ENCODE measurements around the gene EMC9. TPM values are rescaled to one million over a fixed set of nuclear protein-coding genes. Genes with fewer than 3 reads are reported as not detected.
A peak's percentile ranks its signal among the peaks of the same experiment; 100 is the strongest.

EMC9 gene
- total and polyA plus RNA-seq, 8 donors: 13.5 to 24.3 (median 22.5) TPM

GRCh38 chr14:24171422-24172260 is 30.2 kb upstream of the EMC9 start, which contains the start of gene REC8:
Gene REC8 (plus strand): TSS chr14:24172080. CDS start chr14:24172553, 473 bp downstream.
- H3K27ac ChIP-seq: no peak within 1 kb of the TSS
- no peak for TF ChIP-seq CTCF (IDR thresholded peaks at IDR 0.05)
- H3K36me3 ChIP-seq: peaks cover 0 to 87% of the 10 kb centered on the region in 2 donors
- no peaks in the 10 kb centered on the region for H3K27me3 ChIP-seq
- peaks cover 0 to 30% of the 10 kb centered on the region in 2 donors for H3K4me1 ChIP-seq
- intact Hi-C loops (cut with DNase I): no loop called here
- no peaks in the 10 kb centered on the region for H3K9me3 ChIP-seq
- peak; percentile 94 for ATAC-seq
- peak; percentile 61 to 93 (median 87) for DNase-seq
- peak within 1 kb of the TSS; percentile 16 to 34 for H3K4me3 ChIP-seq

GRCh38 chr14:24167469-24168114 is 26.2 kb upstream of the EMC9 start:
- ATAC-seq: no peak
- H3K9me3 ChIP-seq: no peaks in the 10 kb centered on the region
- peaks cover 0 to 87% of the 10 kb centered on the region in 2 donors for H3K36me3 ChIP-seq
- DNase-seq: no peak
- intact Hi-C loops (cut with DNase I): no loop called here
- H3K27ac ChIP-seq: peak overlapping the region in 1 of 2 donors; percentile 74
- H3K4me1 ChIP-seq: peaks cover 7 to 70% of the 10 kb centered on the region in 2 donors
- no peaks in the 10 kb centered on the region for H3K27me3 ChIP-seq
- no peak overlapping the region for H3K4me3 ChIP-seq
- no peak for TF ChIP-seq CTCF (IDR thresholded peaks at IDR 0.05)

- no peak for TF ChIP-seq CTCF (IDR thresholded peaks at IDR 0.05)
These were observed 24.4 kb upstream of the EMC9 start for GRCh38 chr14:24165785-24166184.

GRCh38 chr14:24164518-24164991 is 23.2 kb upstream of the EMC9 start:
- H3K27me3 ChIP-seq: no peaks in the 10 kb centered on the region
- H3K36me3 ChIP-seq: peaks cover 0 to 87% of the 10 kb centered on the region in 2 donors
- peaks cover 14 to 67% of the 10 kb centered on the region in 2 donors for H3K4me1 ChIP-seq
- ATAC-seq: no peak
- no peak overlapping the region for H3K27ac ChIP-seq
- peak in 2 of 4 donors; percentile 20 to 79 for DNase-seq
- intact Hi-C loops (cut with DNase I): no loop called here
- H3K9me3 ChIP-seq: no peaks in the 10 kb centered on the region
- no peak for TF ChIP-seq CTCF (IDR thresholded peaks at IDR 0.05)
- H3K4me3 ChIP-seq: no peak overlapping the region

More at GRCh38 chr14:24165785-24166184, 24.4 kb upstream of the EMC9 start:
- Histone ChIP-seq H3K4me1 (peaks cover 14 to 66% of the 10 kb centered on the region in 2 donors), H3K36me3 (peaks cover 0 to 86% of the 10 kb centered on the region in 2 donors), H3K27ac (peak overlapping the region in 1 of 2 donors; percentile 74), H3K9me3 (no peaks in the 10 kb centered on the region), H3K4me3 (no peak overlapping the region), H3K27me3 (no peaks in the 10 kb centered on the region)
- peak in 1 of 4 donors; percentile 23 for DNase-seq
- intact Hi-C loops (cut with DNase I): no loop called here
- no peak for ATAC-seq

- peak overlapping the region in 1 of 2 donors; percentile 96 for H3K27ac ChIP-seq
- H3K4me1 ChIP-seq: peaks cover 14 to 61% of the 10 kb centered on the region in 2 donors
- H3K27me3 ChIP-seq: no peaks in the 10 kb centered on the region
- no peaks in the 10 kb centered on the region for H3K9me3 ChIP-seq
- no peak for TF ChIP-seq CTCF (IDR thresholded peaks at IDR 0.05)
- DNase-seq: peak in 1 of 4 donors; percentile 53
- H3K36me3 ChIP-seq: peaks cover 0 to 86% of the 10 kb centered on the region in 2 donors
- H3K4me3 ChIP-seq: peak overlapping the region; percentile 80 to 87
- ATAC-seq: no peak
- intact Hi-C loops (cut with DNase I): no loop called here
These were observed 20.7 kb upstream of the EMC9 start for GRCh38 chr14:24162093-24162492.
